B cell (primary cell): ENCODE measurements around the gene TMEM238. TPM values are rescaled to one million over a fixed set of nuclear protein-coding genes. Genes with fewer than 3 reads are reported as not detected.

Source experiments
- ATAC-seq: fragments of 200-7000 bp; cut with Tn5 transposase; one replicate; pipeline ENCODE4 v1.10.0; 2021; ENCODE audit warnings: low read depth, mild to moderate bottlenecking, moderate number of reproducible peaks, moderate library complexity
- CTCF ChIA-PET: fragments of 350-600 bp; sonication (Branson Sonifier 250); formaldehyde crosslinking; loops from one replicate; lab custom pipeline; 2021; ENCODE audit warnings: antibody characterized with exemption, inconsistent platforms; lab: Charles Lee
- POLR2A ChIA-PET: fragments of 350-600 bp; sonication (Branson Sonifier 250); formaldehyde crosslinking; loops from one replicate; lab custom pipeline; 2021; ENCODE audit warnings: antibody characterized with exemption; lab: Charles Lee
- DNase-seq: peaks from one replicate; pipeline ENCODE4 v3.0.0; 2013
- H2AFZ ChIP-seq: 2 replicates; pipeline ENCODE4 v1.6.1; 2012; ENCODE audit warnings: mild to moderate bottlenecking, low read depth, low read length; ENCODE audit not compliant: insufficient read depth, poor library complexity, severe bottlenecking
- H3K27ac ChIP-seq, 2 donors: 1 replicate in 1 of 2; 2 replicates in 1 of 2; pipeline ENCODE4 v1.5.1; 2012 to 2013; ENCODE audit warnings: low read length in 2 of 2, mild to moderate bottlenecking in 2 of 2, moderate library complexity in 1 of 2
- H3K27me3 ChIP-seq, 4 experiments: fragments of 200-600 bp in 1 of 4; sonication (generic) in 1 of 4; replicated peaks in 1 of 4; 1 replicate in 2 of 4; 2 replicates in 2 of 4; pipeline versions ENCODE4 v1.6.1 to v1.7.0; 2013 to 2016; ENCODE audit warnings: low read length in 3 of 4, mild to moderate bottlenecking in 2 of 4, mixed read lengths in 1 of 4, moderate library complexity in 1 of 4; ENCODE audit not compliant: insufficient read depth in 4 of 4, control insufficient read depth in 3 of 4; ENCODE audit errors: control extremely low read depth in 1 of 4
- H3K36me3 ChIP-seq, 2 experiments: replicated peaks in 1 of 2; 1 replicate in 1 of 2; 2 replicates in 1 of 2; pipeline versions ENCODE4 v1.6.1 to v1.7.1; 2013; ENCODE audit warnings: low read length in 1 of 2; ENCODE audit not compliant: insufficient read depth in 2 of 2, control insufficient read depth in 1 of 2; ENCODE audit errors: control extremely low read depth in 1 of 2, extremely low read depth in 1 of 2
- H3K4me1 ChIP-seq, 2 donors: fragments of 200-600 bp in 1 of 2; sonication (generic) in 1 of 2; 1 replicate in 1 of 2; 2 replicates in 1 of 2; pipeline versions ENCODE4 v1.5.1 to v1.6.1; 2013 to 2017; ENCODE audit warnings: low read length in 2 of 2; ENCODE audit not compliant: control insufficient read depth in 2 of 2, insufficient read depth in 2 of 2
- H3K4me2 ChIP-seq: replicated peaks from 2 replicates; pipeline ENCODE3; 2012; ENCODE audit warnings: mild to moderate bottlenecking, low read depth, low read length; ENCODE audit not compliant: poor library complexity, severe bottlenecking
- H3K4me3 ChIP-seq, 5 experiments: fragments of 200-600 bp in 1 of 5; sonication (generic) in 1 of 5; 1 replicate in 3 of 5; 2 replicates in 2 of 5; pipeline versions ENCODE4 v1.5.1 to v1.7.0; 2011 to 2016; ENCODE audit warnings: low read length in 4 of 5, mild to moderate bottlenecking in 4 of 5, low read depth in 2 of 5, control low read depth in 1 of 5, moderate library complexity in 1 of 5; ENCODE audit not compliant: insufficient read depth in 1 of 5; ENCODE audit errors: control extremely low read depth in 1 of 5, extremely low read depth in 1 of 5
- H3K79me2 ChIP-seq: fragments of 200-600 bp; sonication (generic); one replicate; pipeline ENCODE4 v1.6.0; 2016; ENCODE audit warnings: low read length; ENCODE audit not compliant: control insufficient read depth, insufficient read depth
- H3K9ac ChIP-seq: fragments of 200-600 bp; sonication (generic); 2 replicates; pipeline ENCODE4 v1.6.1; 2017; ENCODE audit warnings: mild to moderate bottlenecking, low read length, moderate library complexity
- H3K9me3 ChIP-seq, 3 donors: one replicate each; pipeline versions ENCODE4 v1.6.1 to v1.7.1; 2013; ENCODE audit warnings: low read length in 2 of 3; ENCODE audit not compliant: control insufficient read depth in 2 of 3, insufficient read depth in 1 of 3; ENCODE audit errors: control extremely low read depth in 1 of 3
- H4K20me1 ChIP-seq: 2 replicates; pipeline ENCODE4 v1.6.0; 2012; ENCODE audit warnings: mild to moderate bottlenecking, low read length; ENCODE audit not compliant: insufficient read depth, control insufficient read depth, poor library complexity, severe bottlenecking
- H3K27ac Mint-ChIP-seq: one replicate; pipeline ENCODE4 v1.8.0; 2021; ENCODE audit warnings: mixed read lengths
- H3K27me3 Mint-ChIP-seq: one replicate; pipeline ENCODE4 v1.8.0; 2021; ENCODE audit warnings: mixed read lengths
- H3K4me1 Mint-ChIP-seq: one replicate; pipeline ENCODE4 v1.8.0; 2021; ENCODE audit warnings: mixed read lengths
- H3K4me3 Mint-ChIP-seq: one replicate; pipeline ENCODE4 v1.8.0; 2021; ENCODE audit warnings: mixed read lengths
- H3K9me3 Mint-ChIP-seq: one replicate; pipeline ENCODE4 v1.8.0; 2022; ENCODE audit warnings: mixed read lengths; ENCODE audit not compliant: insufficient read depth
- CTCF ChIP-seq: fragments of 200-600 bp; IDR thresholded peaks from one replicate; pipeline ENCODE4 v1.8.0; 2022; ENCODE audit warnings: antibody characterized with exemption, mild to moderate bottlenecking
- EZH2 ChIP-seq: IDR thresholded peaks from 2 replicates; pipeline ENCODE4 v1.6.1; 2012; ENCODE audit warnings: borderline replicate concordance, low read depth, mild to moderate bottlenecking, moderate library complexity, low read length; ENCODE audit not compliant: insufficient read depth, poor library complexity, severe bottlenecking
- WGBS: methylation state at CpG from one replicate; pipeline ENCODE4 v1.1.5; 2013; ENCODE audit warnings: missing lambda C conversion rate; ENCODE audit not compliant: insufficient coverage; 5-methylcytosine and 5-hydroxymethylcytosine counted together
- intact Hi-C: fragments of 100-400 bp; cut with micrococcal nuclease; formaldehyde crosslinking; loops from one replicate; pipeline ENCODE4 v1.10.0; 2022
- polyA plus RNA-seq: library from polyadenylated mRNA; depleted of rRNA; stranded (reverse); fragments of >200 nt; gene quantifications from 2 replicates; pipeline ENCODE4 v1.2.3, GENCODE V29; 2012
- total RNA-seq, 2 donors: library from RNA; stranded (reverse); fragments of 120-200 nt in 1 of 2; gene quantifications; 1 replicate in 1 of 2; 2 replicates in 1 of 2; pipeline versions ENCODE4 v1.2.3 to v1.2.4, GENCODE V29; 2013 to 2022

Gene TMEM238
- total and polyA plus RNA-seq, 2 donors (not counting 1 experiment from before 2014, with no cell fraction given): 0.76 to 4.7 TPM

GRCh38 chr19:55383279-55384130 lies 587 bp downstream of the TMEM238 start:
- peaks cover 35 to 47% of the 10 kb centered on the region in 2 donors for H3K4me1 ChIP-seq
- H3K4me2 ChIP-seq: peak overlapping the region; percentile 74
- H3K27me3 ChIP-seq: no peaks in the 10 kb centered on the region
- H3K79me2 ChIP-seq: peaks cover 39% of the 10 kb centered on the region
- H3K27ac Mint-ChIP-seq: peak overlapping the region; percentile 73
- H3K27me3 Mint-ChIP-seq: no peaks in the 10 kb centered on the region
- 3% methylated on average over 80 of the region's 88 CpGs for WGBS
- H3K4me3 ChIP-seq: peak overlapping the region in 4 of 5 experiments; percentile 31 to 99 (median 98)
- no peak overlapping the region for H3K27ac ChIP-seq
- intact Hi-C loops: no loop called here
- H3K4me3 Mint-ChIP-seq: peak overlapping the region; percentile 89
- CTCF ChIA-PET: interaction anchor here (0.6 to 3.1 kb wide), 19 partner anchors 9 to 321 kb away, joined by 3 to 39 read pairs (median 5); partner anchors contain the start of genes CCDC106, HSPBP1, KMT5C and RDH13
- no peaks in the 10 kb centered on the region for H3K9me3 Mint-ChIP-seq
- no peaks in the 10 kb centered on the region for H3K9me3 ChIP-seq
- H4K20me1 ChIP-seq: peaks cover 32% of the 10 kb centered on the region
- ATAC-seq (no peak), DNase-seq (peak; percentile 46)
- TF ChIP-seq CTCF: no peak
- TF ChIP-seq EZH2: no peak
- peaks cover 0 to 18% of the 10 kb centered on the region in 2 experiments for H3K36me3 ChIP-seq
- peaks cover 48% of the 10 kb centered on the region for H3K4me1 Mint-ChIP-seq
- H2AFZ ChIP-seq: peak overlapping the region; percentile 88
- peak overlapping the region; percentile 96 for H3K9ac ChIP-seq
- POLR2A ChIA-PET: interaction anchor here (0.6 to 2.6 kb wide), 10 partner anchors 16 to 242 kb away, joined by 3 to 12 read pairs (median 5); partner anchors contain the start of genes ISOC2, KMT5C, PPP6R1 and UBE2S
